Colonic mucosa (tissue), 4 donors: ENCODE results near the gene FMNL3. TPM values are rescaled to one million over a fixed set of nuclear protein-coding genes. Genes with fewer than 3 reads are reported as not detected.

ENCODE experiments used
- DNase-seq: peaks from one replicate; pipeline ENCODE4 v3.0.0-alpha.2; 2020
- H3K27ac ChIP-seq: fragments of 200-600 bp; one replicate; pipeline ENCODE4 v1.8.0; 2021
- H3K27me3 ChIP-seq: fragments of 200-600 bp; one replicate; pipeline ENCODE4 v1.8.0; 2021
- H3K36me3 ChIP-seq: fragments of 200-600 bp; one replicate; pipeline ENCODE4 v1.8.0; 2021
- H3K4me1 ChIP-seq: fragments of 200-600 bp; one replicate; pipeline ENCODE4 v1.8.0; 2021; ENCODE audit warnings: mild to moderate bottlenecking
- H3K4me3 ChIP-seq: fragments of 200-600 bp; one replicate; pipeline ENCODE4 v1.8.0; 2021
- H3K9ac ChIP-seq, 2 donors: one replicate each; pipeline ENCODE4 v1.7.0; 2013; ENCODE audit warnings: control low read depth in 2 of 2, low read depth in 2 of 2, low read length in 2 of 2
- H3K9me3 ChIP-seq: fragments of 200-600 bp; one replicate; pipeline ENCODE4 v1.8.0; 2021
- intact Hi-C: fragments of 100-400 bp; cut with DNase I; formaldehyde crosslinking; loops from one replicate; pipeline ENCODE4 v1.14.1; 2022
- total RNA-seq, 2 donors: library from RNA; stranded (reverse); fragmentation: NEBNext Ultra II Directional in 1 of 2; extraction: Animal tissue kit (Norgen Biotek cat#: 25700) in 1 of 2; gene quantifications; one replicate each; pipeline ENCODE4 v1.2.1, GENCODE V29; 2021
- TF ChIP-seq, protein P1 (sequence below): fragments of 200-600 bp; IDR thresholded peaks from one replicate; pipeline ENCODE4 v1.8.0; 2022; ENCODE audit warnings: antibody characterized with exemption, mild to moderate bottlenecking
- donor health status: healthy.
- donor health status: DM: no; HTN: no; CAD: no.
- donor health status: DM: no; HTN: no; CAD: no.

The FMNL3 gene
- total RNA-seq, 2 donors from 2014 or later = 3.0 to 5.0 TPM

DNA sequence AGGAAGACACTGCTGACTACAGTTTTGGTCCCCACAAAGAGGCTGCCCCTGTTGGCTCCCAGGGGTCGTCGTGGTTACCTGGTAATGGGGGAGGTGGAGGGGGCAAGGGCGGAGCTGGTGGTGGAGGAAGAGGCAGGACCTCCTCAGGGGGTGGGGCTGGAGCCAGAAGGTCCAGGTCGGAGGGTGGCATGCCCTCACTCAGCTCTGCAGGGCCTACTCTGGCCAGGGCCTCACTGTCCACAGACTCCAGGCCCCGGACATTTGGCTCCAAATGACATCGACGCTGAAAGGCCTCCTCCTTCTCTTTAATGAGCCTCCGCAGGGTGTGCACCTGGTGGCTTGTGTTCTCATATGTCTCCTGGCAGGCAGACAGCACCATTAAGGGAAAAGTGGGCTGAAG lies 55.4 kb downstream of the FMNL3 start:
- H3K27me3 ChIP-seq = no peaks in the 10 kb centered on the region
- H3K9ac ChIP-seq = no peak overlapping the region
- intact Hi-C loops = no loop called here
- no peak overlapping the region for H3K4me3 ChIP-seq
- DNase-seq = no peak
- H3K36me3 ChIP-seq = no peaks in the 10 kb centered on the region
- TF ChIP-seq, protein P1, sequence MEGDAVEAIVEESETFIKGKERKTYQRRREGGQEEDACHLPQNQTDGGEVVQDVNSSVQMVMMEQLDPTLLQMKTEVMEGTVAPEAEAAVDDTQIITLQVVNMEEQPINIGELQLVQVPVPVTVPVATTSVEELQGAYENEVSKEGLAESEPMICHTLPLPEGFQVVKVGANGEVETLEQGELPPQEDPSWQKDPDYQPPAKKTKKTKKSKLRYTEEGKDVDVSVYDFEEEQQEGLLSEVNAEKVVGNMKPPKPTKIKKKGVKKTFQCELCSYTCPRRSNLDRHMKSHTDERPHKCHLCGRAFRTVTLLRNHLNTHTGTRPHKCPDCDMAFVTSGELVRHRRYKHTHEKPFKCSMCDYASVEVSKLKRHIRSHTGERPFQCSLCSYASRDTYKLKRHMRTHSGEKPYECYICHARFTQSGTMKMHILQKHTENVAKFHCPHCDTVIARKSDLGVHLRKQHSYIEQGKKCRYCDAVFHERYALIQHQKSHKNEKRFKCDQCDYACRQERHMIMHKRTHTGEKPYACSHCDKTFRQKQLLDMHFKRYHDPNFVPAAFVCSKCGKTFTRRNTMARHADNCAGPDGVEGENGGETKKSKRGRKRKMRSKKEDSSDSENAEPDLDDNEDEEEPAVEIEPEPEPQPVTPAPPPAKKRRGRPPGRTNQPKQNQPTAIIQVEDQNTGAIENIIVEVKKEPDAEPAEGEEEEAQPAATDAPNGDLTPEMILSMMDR = no peak
- H3K9me3 ChIP-seq = no peaks in the 10 kb centered on the region
- no peak overlapping the region for H3K27ac ChIP-seq
- no peaks in the 10 kb centered on the region for H3K4me1 ChIP-seq

- DNase-seq = no peak
- H3K9ac ChIP-seq = no peak overlapping the region
- no peak overlapping the region for H3K4me3 ChIP-seq
- intact Hi-C loops = no loop called here
- no peaks in the 10 kb centered on the region for H3K4me1 ChIP-seq
- H3K27me3 ChIP-seq = no peaks in the 10 kb centered on the region
- TF ChIP-seq, protein P1 = no peak
- H3K27ac ChIP-seq = no peak overlapping the region
- no peaks in the 10 kb centered on the region for H3K36me3 ChIP-seq
- no peaks in the 10 kb centered on the region for H3K9me3 ChIP-seq
Measured at GRCh38 chr12:49649892-49650291, 57.3 kb downstream of the FMNL3 start.

- DNase-seq = no peak
Measured at GRCh38 chr12:49649445-49649844, 57.8 kb downstream of the FMNL3 start.

GRCh38 chr12:49648712-49649003 lies 58.5 kb downstream of the FMNL3 start:
- no peaks in the 10 kb centered on the region for H3K27me3 ChIP-seq
- no peak overlapping the region for H3K9ac ChIP-seq
- no peak overlapping the region for H3K4me3 ChIP-seq
- H3K36me3 ChIP-seq = no peaks in the 10 kb centered on the region
- H3K27ac ChIP-seq = no peak overlapping the region
- no peaks in the 10 kb centered on the region for H3K4me1 ChIP-seq
- H3K9me3 ChIP-seq = no peaks in the 10 kb centered on the region
- intact Hi-C loops = no loop called here
- TF ChIP-seq, protein P1 = no peak
- no peak for DNase-seq

More at GRCh38 chr12:49649445-49649844, 57.8 kb downstream of the FMNL3 start:
- TF ChIP-seq, protein P1 = no peak
- Histone ChIP-seq H3K9ac (no peak overlapping the region), H3K9me3 (no peaks in the 10 kb centered on the region), H3K36me3 (no peaks in the 10 kb centered on the region), H3K4me1 (no peaks in the 10 kb centered on the region), H3K27ac (no peak overlapping the region), H3K4me3 (no peak overlapping the region), H3K27me3 (no peaks in the 10 kb centered on the region)
- intact Hi-C loops = no loop called here

DNA sequence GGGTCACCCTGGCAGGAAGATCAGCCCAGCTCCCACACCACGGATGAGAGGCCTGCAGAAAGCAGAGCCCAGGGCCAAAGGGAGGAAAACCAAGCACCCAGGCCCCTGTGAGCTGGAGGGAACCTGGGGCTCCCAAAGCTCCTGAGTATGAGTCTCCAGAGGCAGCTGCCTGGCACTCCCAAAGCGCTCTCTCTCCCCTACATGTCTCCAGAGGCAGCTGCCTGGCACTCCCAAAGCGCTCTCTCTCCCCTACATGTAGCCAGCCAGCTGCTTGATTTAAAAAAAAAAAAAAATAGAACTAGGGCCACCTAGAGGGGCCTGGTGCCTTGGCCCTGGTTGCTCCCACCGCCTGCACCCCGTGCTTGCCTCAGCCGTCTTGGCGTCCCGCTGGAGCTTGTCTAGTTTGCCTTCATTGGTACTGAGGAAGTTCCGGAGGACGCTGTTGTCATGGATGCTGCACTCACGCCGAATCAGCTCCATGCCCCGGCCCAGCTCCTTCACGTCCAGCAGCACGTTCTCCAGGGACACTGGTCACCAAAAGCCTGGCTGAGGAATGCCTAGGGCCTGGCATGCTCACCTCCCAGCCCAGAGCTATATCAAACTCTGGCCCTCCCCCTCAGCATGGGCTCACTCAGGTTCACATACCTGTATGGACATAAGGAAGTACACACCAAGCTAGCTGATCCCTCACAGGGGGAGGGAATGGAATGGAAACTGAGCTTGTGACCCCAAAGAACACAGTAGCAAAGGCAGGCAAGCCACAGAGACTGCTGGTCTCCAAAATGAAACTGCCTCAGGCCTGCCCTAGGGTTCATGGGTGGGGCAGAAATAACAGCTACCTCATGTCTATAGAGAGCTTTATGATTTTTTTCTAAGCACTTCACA lies 59.1 kb downstream of the FMNL3 start:
- no peaks in the 10 kb centered on the region for H3K9me3 ChIP-seq
- H3K9ac ChIP-seq = no peak overlapping the region
- H3K36me3 ChIP-seq = no peaks in the 10 kb centered on the region
- DNase-seq = no peak
- TF ChIP-seq, protein P1 = no peak
- H3K27ac ChIP-seq = no peak overlapping the region
- H3K4me1 ChIP-seq = no peaks in the 10 kb centered on the region
- no peak overlapping the region for H3K4me3 ChIP-seq
- intact Hi-C loops = no loop called here
- H3K27me3 ChIP-seq = no peaks in the 10 kb centered on the region
